ENCODE measurements around the gene PTPN7.

PTPN7 gene

GRCh38 chr1:202165267-202165941, 5.0 kb upstream of the PTPN7 start:
- no peak for DNase-seq

GRCh38 chr1:202164271-202165037, 4.1 kb upstream of the PTPN7 start:
- DNase-seq = no peak

- DNase-seq = no peak
These were observed 3.2 kb upstream of the PTPN7 start for GRCh38 chr1:202163281-202164270.

- no peak for DNase-seq
These were observed 2.2 kb upstream of the PTPN7 start for GRCh38 chr1:202162418-202163280.

- no peak for DNase-seq
These were observed 1.6 kb upstream of the PTPN7 start for GRCh38 chr1:202162047-202162417.

GRCh38 chr1:202161151-202162046, 997 bp upstream of the PTPN7 start:
- no peak for DNase-seq

GRCh38 chr1:202159534-202160371, 649 bp downstream of the PTPN7 start:
- no peak for DNase-seq

GRCh38 chr1:202158810-202159533, 1.4 kb downstream of the PTPN7 start:
- DNase-seq = no peak

GRCh38 chr1:202157945-202158344, 2.5 kb downstream of the PTPN7 start:
- no peak for DNase-seq

GRCh38 chr1:202156590-202156989, 3.8 kb downstream of the PTPN7 start:
- DNase-seq = no peak

GRCh38 chr1:202155478-202156021, 4.9 kb downstream of the PTPN7 start:
- DNase-seq = peak; percentile 27

GRCh38 chr1:202154766-202155477, 5.5 kb downstream of the PTPN7 start:
- DNase-seq = peak; percentile 33

- DNase-seq = no peak
These were observed 6.1 kb downstream of the PTPN7 start for GRCh38 chr1:202154148-202154765.

- DNase-seq = no peak
These were observed 7.1 kb downstream of the PTPN7 start for GRCh38 chr1:202153284-202153683.

GRCh38 chr1:202152399-202152798, 8.0 kb downstream of the PTPN7 start:
- DNase-seq = no peak

GRCh38 chr1:202151045-202151444, 9.4 kb downstream of the PTPN7 start:
- no peak for DNase-seq

GRCh38 chr1:202150602-202151001, 9.8 kb downstream of the PTPN7 start:
- DNase-seq = no peak

GRCh38 chr1:202150187-202150586, 10.2 kb downstream of the PTPN7 start:
- no peak for DNase-seq
